Measurements from ENCODE around the gene EPHB1. TPM values are rescaled to one million over a fixed set of nuclear protein-coding genes. Genes with fewer than 3 reads are reported as not detected.

The EPHB1 gene
- total and polyA plus RNA-seq, 4 donors, result 0.23 to 1.7 (median 0.52) TPM

DNA sequence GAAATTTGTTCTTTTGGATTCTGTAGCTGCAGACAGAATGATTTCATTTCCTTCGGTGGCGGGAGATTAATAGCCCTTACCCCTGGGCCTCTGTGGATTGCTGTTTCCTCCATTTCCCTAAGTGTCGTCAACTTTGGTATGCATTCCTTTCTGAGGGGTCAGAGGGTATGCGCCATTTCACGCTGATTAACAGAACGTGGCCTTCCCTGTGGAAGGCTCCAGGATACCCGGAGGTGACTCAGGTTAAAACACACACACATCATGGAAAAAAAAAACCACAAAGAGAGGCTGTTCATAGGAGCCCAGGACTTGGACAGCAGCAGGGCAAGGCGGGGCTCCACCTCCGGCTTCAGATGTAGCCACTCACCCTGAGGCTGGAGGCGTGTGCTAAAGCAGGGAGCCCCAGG lies 51.9 kb downstream of the EPHB1 start:
- Histone ChIP-seq H3K27ac (ENCODE audit: low read depth in 1 of 2, low read length in 2 of 2) (no peak overlapping the region), H3K4me3 (ENCODE audit: low read depth in 1 of 3, low read length in 3 of 3) (no peak overlapping the region), H3K9me3 (ENCODE audit: control insufficient read depth in 4 of 4, low read length in 3 of 4) (no peaks in the 10 kb centered on the region), H3K36me3 (ENCODE audit: control insufficient read depth in 4 of 4, insufficient read depth in 3 of 4, low read depth in 1 of 4, low read length in 3 of 4) (no peaks in the 10 kb centered on the region), H3K27me3 (ENCODE audit: control insufficient read depth in 4 of 4, insufficient read depth in 4 of 4, low read length in 3 of 4) (no peaks in the 10 kb centered on the region), H3K9ac (ENCODE audit: low read depth in 1 of 2, low read length in 2 of 2) (no peak overlapping the region), H3K4me1 (ENCODE audit: control insufficient read depth in 4 of 4, insufficient read depth in 4 of 4, low read length in 3 of 4) (no peaks in the 10 kb centered on the region)
- WGBS, result 52% methylated on average over 10 of the region's 10 CpGs
- TF ChIP-seq, protein P1, sequence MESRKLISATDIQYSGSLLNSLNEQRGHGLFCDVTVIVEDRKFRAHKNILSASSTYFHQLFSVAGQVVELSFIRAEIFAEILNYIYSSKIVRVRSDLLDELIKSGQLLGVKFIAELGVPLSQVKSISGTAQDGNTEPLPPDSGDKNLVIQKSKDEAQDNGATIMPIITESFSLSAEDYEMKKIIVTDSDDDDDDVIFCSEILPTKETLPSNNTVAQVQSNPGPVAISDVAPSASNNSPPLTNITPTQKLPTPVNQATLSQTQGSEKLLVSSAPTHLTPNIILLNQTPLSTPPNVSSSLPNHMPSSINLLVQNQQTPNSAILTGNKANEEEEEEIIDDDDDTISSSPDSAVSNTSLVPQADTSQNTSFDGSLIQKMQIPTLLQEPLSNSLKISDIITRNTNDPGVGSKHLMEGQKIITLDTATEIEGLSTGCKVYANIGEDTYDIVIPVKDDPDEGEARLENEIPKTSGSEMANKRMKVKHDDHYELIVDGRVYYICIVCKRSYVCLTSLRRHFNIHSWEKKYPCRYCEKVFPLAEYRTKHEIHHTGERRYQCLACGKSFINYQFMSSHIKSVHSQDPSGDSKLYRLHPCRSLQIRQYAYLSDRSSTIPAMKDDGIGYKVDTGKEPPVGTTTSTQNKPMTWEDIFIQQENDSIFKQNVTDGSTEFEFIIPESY (IDR thresholded peaks at IDR 0.05), result no peak
- TF ChIP-seq, protein P2, sequence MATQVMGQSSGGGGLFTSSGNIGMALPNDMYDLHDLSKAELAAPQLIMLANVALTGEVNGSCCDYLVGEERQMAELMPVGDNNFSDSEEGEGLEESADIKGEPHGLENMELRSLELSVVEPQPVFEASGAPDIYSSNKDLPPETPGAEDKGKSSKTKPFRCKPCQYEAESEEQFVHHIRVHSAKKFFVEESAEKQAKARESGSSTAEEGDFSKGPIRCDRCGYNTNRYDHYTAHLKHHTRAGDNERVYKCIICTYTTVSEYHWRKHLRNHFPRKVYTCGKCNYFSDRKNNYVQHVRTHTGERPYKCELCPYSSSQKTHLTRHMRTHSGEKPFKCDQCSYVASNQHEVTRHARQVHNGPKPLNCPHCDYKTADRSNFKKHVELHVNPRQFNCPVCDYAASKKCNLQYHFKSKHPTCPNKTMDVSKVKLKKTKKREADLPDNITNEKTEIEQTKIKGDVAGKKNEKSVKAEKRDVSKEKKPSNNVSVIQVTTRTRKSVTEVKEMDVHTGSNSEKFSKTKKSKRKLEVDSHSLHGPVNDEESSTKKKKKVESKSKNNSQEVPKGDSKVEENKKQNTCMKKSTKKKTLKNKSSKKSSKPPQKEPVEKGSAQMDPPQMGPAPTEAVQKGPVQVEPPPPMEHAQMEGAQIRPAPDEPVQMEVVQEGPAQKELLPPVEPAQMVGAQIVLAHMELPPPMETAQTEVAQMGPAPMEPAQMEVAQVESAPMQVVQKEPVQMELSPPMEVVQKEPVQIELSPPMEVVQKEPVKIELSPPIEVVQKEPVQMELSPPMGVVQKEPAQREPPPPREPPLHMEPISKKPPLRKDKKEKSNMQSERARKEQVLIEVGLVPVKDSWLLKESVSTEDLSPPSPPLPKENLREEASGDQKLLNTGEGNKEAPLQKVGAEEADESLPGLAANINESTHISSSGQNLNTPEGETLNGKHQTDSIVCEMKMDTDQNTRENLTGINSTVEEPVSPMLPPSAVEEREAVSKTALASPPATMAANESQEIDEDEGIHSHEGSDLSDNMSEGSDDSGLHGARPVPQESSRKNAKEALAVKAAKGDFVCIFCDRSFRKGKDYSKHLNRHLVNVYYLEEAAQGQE (IDR thresholded peaks at IDR 0.05), result peak; percentile 18
- peak; percentile 48 for TF ChIP-seq NR2F2 (IDR thresholded peaks at IDR 0.05)
- DNase-seq (ENCODE audit: low spot score), result no peak

DNA sequence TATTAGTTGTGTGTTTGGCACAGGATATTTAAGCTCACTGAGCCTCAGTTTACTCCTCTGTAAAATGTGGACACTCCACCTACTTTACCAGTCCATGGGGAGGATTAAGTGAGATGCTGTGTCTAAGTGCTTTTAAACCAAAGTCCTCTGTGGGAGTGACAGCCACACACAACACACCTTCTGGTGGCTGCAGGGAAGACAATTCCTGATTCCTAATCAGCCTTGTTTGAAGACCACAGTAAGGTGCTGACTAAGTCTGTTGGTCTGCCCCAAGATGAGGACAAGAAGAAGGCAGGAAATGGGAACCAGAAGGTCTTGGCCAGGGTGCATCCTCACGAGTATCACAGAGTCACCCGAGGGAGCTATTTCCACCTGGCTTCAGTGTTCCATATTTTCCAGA lies 52.3 kb downstream of the EPHB1 start:
- no peak for TF ChIP-seq YY1 (IDR thresholded peaks at IDR 0.05)
- TF ChIP-seq, protein P1 (IDR thresholded peaks at IDR 0.05), result no peak
- TF ChIP-seq SP1 (IDR thresholded peaks at IDR 0.05), result no peak
- no peak for TF ChIP-seq NR2F2 (IDR thresholded peaks at IDR 0.05)
- TF ChIP-seq HNF4A (conservative IDR thresholded peaks at IDR 0.05), result no peak
- TF ChIP-seq, protein P3, sequence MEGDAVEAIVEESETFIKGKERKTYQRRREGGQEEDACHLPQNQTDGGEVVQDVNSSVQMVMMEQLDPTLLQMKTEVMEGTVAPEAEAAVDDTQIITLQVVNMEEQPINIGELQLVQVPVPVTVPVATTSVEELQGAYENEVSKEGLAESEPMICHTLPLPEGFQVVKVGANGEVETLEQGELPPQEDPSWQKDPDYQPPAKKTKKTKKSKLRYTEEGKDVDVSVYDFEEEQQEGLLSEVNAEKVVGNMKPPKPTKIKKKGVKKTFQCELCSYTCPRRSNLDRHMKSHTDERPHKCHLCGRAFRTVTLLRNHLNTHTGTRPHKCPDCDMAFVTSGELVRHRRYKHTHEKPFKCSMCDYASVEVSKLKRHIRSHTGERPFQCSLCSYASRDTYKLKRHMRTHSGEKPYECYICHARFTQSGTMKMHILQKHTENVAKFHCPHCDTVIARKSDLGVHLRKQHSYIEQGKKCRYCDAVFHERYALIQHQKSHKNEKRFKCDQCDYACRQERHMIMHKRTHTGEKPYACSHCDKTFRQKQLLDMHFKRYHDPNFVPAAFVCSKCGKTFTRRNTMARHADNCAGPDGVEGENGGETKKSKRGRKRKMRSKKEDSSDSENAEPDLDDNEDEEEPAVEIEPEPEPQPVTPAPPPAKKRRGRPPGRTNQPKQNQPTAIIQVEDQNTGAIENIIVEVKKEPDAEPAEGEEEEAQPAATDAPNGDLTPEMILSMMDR (IDR thresholded peaks at IDR 0.05; ENCODE audit: low read depth, low read length, missing input control), result no peak
- TF ChIP-seq GABPA (IDR thresholded peaks at IDR 0.05 in 1 of 2, conservative IDR thresholded peaks at IDR 0.05 in 1 of 2), result no peak
- no peak for TF ChIP-seq RXRA (IDR thresholded peaks at IDR 0.05)
- TF ChIP-seq RAD21 (IDR thresholded peaks at IDR 0.05), result no peak
- TF ChIP-seq, protein P2 (IDR thresholded peaks at IDR 0.05), result no peak

More for the DNA sequence above, 52.3 kb downstream of the EPHB1 start:
- DNase-seq (ENCODE audit: low spot score), result no peak
- Histone ChIP-seq H3K27me3 (ENCODE audit: control insufficient read depth in 4 of 4, insufficient read depth in 4 of 4, low read length in 3 of 4) (no peaks in the 10 kb centered on the region), H3K4me3 (ENCODE audit: low read depth in 1 of 3, low read length in 3 of 3) (no peak overlapping the region), H3K9ac (ENCODE audit: low read depth in 1 of 2, low read length in 2 of 2) (no peak overlapping the region), H3K27ac (ENCODE audit: low read depth in 1 of 2, low read length in 2 of 2) (no peak overlapping the region), H3K4me1 (ENCODE audit: control insufficient read depth in 4 of 4, insufficient read depth in 4 of 4, low read length in 3 of 4) (no peaks in the 10 kb centered on the region), H3K9me3 (ENCODE audit: control insufficient read depth in 4 of 4, low read length in 3 of 4) (no peaks in the 10 kb centered on the region), H3K36me3 (ENCODE audit: control insufficient read depth in 4 of 4, insufficient read depth in 3 of 4, low read depth in 1 of 4, low read length in 3 of 4) (no peaks in the 10 kb centered on the region)
- WGBS, result 69% methylated on average over 2 of the region's 2 CpGs
